MCF 10A (cell line): ENCODE data around the gene ENO2. TPM values are rescaled to one million over a fixed set of nuclear protein-coding genes. Genes with fewer than 3 reads are reported as not detected.

Source experiments
- BruUV-seq: library from RNA; stranded (reverse); fragments of 400-500 nt; replicated peaks from 2 replicates; lab custom pipeline; 2021; lab: Mats Ljungman, UMichigan
- CTCF ChIA-PET: fragments of 300-600 bp; sonication (Branson Sonifier 250); formaldehyde crosslinking; extraction: SDS; loops from one replicate; lab custom pipeline; 2021; ENCODE audit warnings: antibody characterized with exemption, inconsistent platforms; lab: Yijun Ruan, JAX
- POLR2A ChIA-PET: fragments of 300-600, 350-650 bp; sonication (Branson Sonifier 250); formaldehyde crosslinking; extraction: SDS; loops from one replicate; lab custom pipeline; 2020; ENCODE audit warnings: antibody characterized with exemption, inconsistent platforms; lab: Yijun Ruan, JAX
- DNase-seq: peaks from one replicate; pipeline ENCODE4 v3.0.0-alpha.2; 2018; ENCODE audit not compliant: unreplicated experiment
- H3K27ac Mint-ChIP-seq: one replicate; pipeline ENCODE4 v1.8.0; 2022; ENCODE audit warnings: mild to moderate bottlenecking, low read depth, mixed read lengths; ENCODE audit not compliant: unreplicated experiment
- H3K27me3 Mint-ChIP-seq: one replicate; pipeline ENCODE4 v1.8.0; 2022; ENCODE audit warnings: mixed read lengths; ENCODE audit not compliant: insufficient read depth, unreplicated experiment
- H3K36me3 Mint-ChIP-seq: one replicate; pipeline ENCODE4 v1.8.0; 2022; ENCODE audit warnings: mild to moderate bottlenecking, moderate library complexity, mixed read lengths; ENCODE audit not compliant: insufficient read depth, unreplicated experiment
- H3K4me1 Mint-ChIP-seq: one replicate; pipeline ENCODE4 v1.8.0; 2022; ENCODE audit warnings: mixed read lengths; ENCODE audit not compliant: insufficient read depth, unreplicated experiment
- H3K4me3 Mint-ChIP-seq: one replicate; pipeline ENCODE4 v1.8.0; 2022; ENCODE audit warnings: mild to moderate bottlenecking, moderate library complexity, mixed read lengths; ENCODE audit not compliant: unreplicated experiment
- H3K9me3 Mint-ChIP-seq: one replicate; pipeline ENCODE4 v1.8.0; 2022; ENCODE audit warnings: mixed read lengths; ENCODE audit not compliant: unreplicated experiment
- CTCF ChIP-seq: fragments of 200-600 bp; IDR thresholded peaks from one replicate; pipeline ENCODE4 v1.8.0; 2022; ENCODE audit warnings: antibody characterized with exemption, mild to moderate bottlenecking; ENCODE audit not compliant: unreplicated experiment
- intact Hi-C: fragments of 100-400 bp; cut with micrococcal nuclease; formaldehyde crosslinking; loops from 2 replicates; pipeline ENCODE4 v1.14.1; 2022
- total RNA-seq: library from RNA; stranded (reverse); gene quantifications from 2 replicates; pipeline ENCODE4 v1.2.3, GENCODE V29; 2022

Gene ENO2
- total RNA-seq, 1 experiment from 2014 or later: 0.30 TPM

GRCh38 chr12:6929466-6930452 is 15.4 kb downstream of the ENO2 start:
- POLR2A ChIA-PET: interaction anchor here (0.8 to 7.8 kb wide), 10 partner anchors 8 to 177 kb away, joined by 3 to 167 read pairs (median 6); partner anchors contain the start of genes C12orf57, LRRC23, MLF2 and RNU7-1
- DNase-seq: no peak
- Mint-ChIP-seq H3K4me3 (peak overlapping the region; percentile 91), H3K27me3 (no peaks in the 10 kb centered on the region), H3K27ac (peak overlapping the region; percentile 86), H3K4me1 (peaks cover 66% of the 10 kb centered on the region), H3K9me3 (no peaks in the 10 kb centered on the region), H3K36me3 (peaks cover 39% of the 10 kb centered on the region)
- TF ChIP-seq CTCF: no peak
- CTCF ChIA-PET: interaction anchor here (0.6 to 1.6 kb wide), 7 partner anchors 8 to 733 kb away, joined by 3 to 11 read pairs (median 3); partner anchors contain the start of genes C12orf57 and RNU7-1
- BruUV-seq: no TSS peak
- intact Hi-C loops: no loop called here

- no peak overlapping the region for H3K4me3 Mint-ChIP-seq
Measured at GRCh38 chr12:6932766-6933165, 18.4 kb downstream of the ENO2 start.

GRCh38 chr12:6934110-6934509 is 19.7 kb downstream of the ENO2 start:
- H3K4me1 Mint-ChIP-seq: peaks cover 54% of the 10 kb centered on the region
- DNase-seq: no peak
- peak overlapping the region; percentile 51 for H3K27ac Mint-ChIP-seq
- BruUV-seq: no TSS peak
- peaks cover 80% of the 10 kb centered on the region for H3K36me3 Mint-ChIP-seq
- H3K27me3 Mint-ChIP-seq: no peaks in the 10 kb centered on the region
- POLR2A ChIA-PET: interaction anchor here (0.7 to 1.7 kb wide), 5 partner anchors 9 to 81 kb away, joined by 4 to 10 read pairs (median 5); no protein-coding TSS in a partner anchor
- H3K9me3 Mint-ChIP-seq: no peaks in the 10 kb centered on the region
- no peak for TF ChIP-seq CTCF
- CTCF ChIA-PET: interaction anchor here (0.7 to 9.7 kb wide), 5 partner anchors 11 to 61 kb away, joined by 3 to 114 read pairs (median 5); partner anchors contain the start of gene SPSB2
- intact Hi-C loops: no loop called here
- no peak overlapping the region for H3K4me3 Mint-ChIP-seq

More at GRCh38 chr12:6932766-6933165, 18.4 kb downstream of the ENO2 start:
- H3K4me1 Mint-ChIP-seq: peaks cover 54% of the 10 kb centered on the region
- no peak for TF ChIP-seq CTCF
- no peak for DNase-seq
- no peak overlapping the region for H3K27ac Mint-ChIP-seq
- no peaks in the 10 kb centered on the region for H3K27me3 Mint-ChIP-seq
- intact Hi-C loops: no loop called here
- peaks cover 66% of the 10 kb centered on the region for H3K36me3 Mint-ChIP-seq
- ChIA-PET POLR2A (interaction anchor here (0.6 to 1.4 kb wide), 4 partner anchors 11 to 732 kb away, joined by 3 to 5 read pairs (median 3); partner anchors contain the start of genes C12orf57 and RNU7-1), CTCF (interaction anchor here (0.7 to 1.3 kb wide), 3 partner anchors 9 to 30 kb away, joined by 3 to 4 read pairs (median 3); no protein-coding TSS in a partner anchor)
- H3K9me3 Mint-ChIP-seq: no peaks in the 10 kb centered on the region
- no TSS peak for BruUV-seq
